Measurements from ENCODE around the gene POMGNT1. TPM values are rescaled to one million over a fixed set of nuclear protein-coding genes. Genes with fewer than 3 reads are reported as not detected.

POMGNT1 gene
- total and polyA plus RNA-seq, 4 donors: 39.8 to 132 (median 108) TPM

Small RNA genes lying within 50 kb of the gene (small RNA-seq; reads per million reads assigned to genes)
- not detected for gene AL672043.1 (ENCODE audit: low replicate concordance)

Other genes with a start within 250 kb of the POMGNT1 start
- gene PIK3R3, start 65.8 kb downstream of the POMGNT1 start, total RNA-seq: 10 to 100 TPM; 29.0 to 53.7 TPM
- gene PIK3R3, start 65.8 kb downstream of the POMGNT1 start, polyA plus RNA-seq (ENCODE audit: insufficient read length in 2 of 2): 10 to 100 TPM; 55.2 to 63.1 TPM
- gene TSPAN1, start 23.3 kb downstream of the POMGNT1 start, total RNA-seq: under 1 TPM; 0.28 to 0.50 TPM
- 1 to 10 TPM in 1 of 2 donors, under 1 TPM in 1; 0.84 to 2.2 TPM for gene TSPAN1, start 23.3 kb downstream of the POMGNT1 start, polyA plus RNA-seq (ENCODE audit: insufficient read length in 2 of 2)
- not detected for gene P3R3URF, start 21.9 kb downstream of the POMGNT1 start, total RNA-seq
- gene P3R3URF, start 21.9 kb downstream of the POMGNT1 start, polyA plus RNA-seq (ENCODE audit: insufficient read length in 2 of 2): not detected
- gene LURAP1, start 4.9 kb upstream of the POMGNT1 start, total RNA-seq: 1 to 10 TPM; 4.2 to 7.4 TPM
- 1 to 10 TPM; 3.3 to 5.8 TPM for gene LURAP1, start 4.9 kb upstream of the POMGNT1 start, polyA plus RNA-seq (ENCODE audit: insufficient read length in 2 of 2)
- gene RAD54L, start 49.3 kb upstream of the POMGNT1 start, total RNA-seq: 1 to 10 TPM; 2.9 to 3.9 TPM
- 1 to 10 TPM; 8.3 to 8.5 TPM for gene RAD54L, start 49.3 kb upstream of the POMGNT1 start, polyA plus RNA-seq (ENCODE audit: insufficient read length in 2 of 2)
- 10 to 100 TPM; 44.6 to 68.9 TPM for gene LRRC41, start 105.2 kb upstream of the POMGNT1 start, total RNA-seq
- gene LRRC41, start 105.2 kb upstream of the POMGNT1 start, polyA plus RNA-seq (ENCODE audit: insufficient read length in 2 of 2): 10 to 100 TPM; 71.4 to 76.2 TPM
- gene UQCRH, start 105.3 kb upstream of the POMGNT1 start, total RNA-seq: 100 to 1,000 TPM; 326 to 364 TPM
- gene UQCRH, start 105.3 kb upstream of the POMGNT1 start, polyA plus RNA-seq (ENCODE audit: insufficient read length in 2 of 2): 100 to 1,000 TPM; 430 to 449 TPM
- gene NSUN4, start 142.4 kb upstream of the POMGNT1 start, total RNA-seq: 10 to 100 TPM; 12.2 to 14.3 TPM
- gene NSUN4, start 142.4 kb upstream of the POMGNT1 start, polyA plus RNA-seq (ENCODE audit: insufficient read length in 2 of 2): 10 to 100 TPM; 13.3 to 17.5 TPM
- 10 to 100 TPM; 14.3 to 19.7 TPM for gene FAAH, start 195.9 kb upstream of the POMGNT1 start, total RNA-seq
- gene FAAH, start 195.9 kb upstream of the POMGNT1 start, polyA plus RNA-seq (ENCODE audit: insufficient read length in 2 of 2): 10 to 100 TPM; 34.3 to 43.3 TPM

Data from spinal cord (tissue), 4 donors.